Inflammatory macrophage (primary cell): ENCODE results near the gene GALNT5.
A peak's percentile ranks its signal among the peaks of the same experiment; 100 is the strongest.
"Not testable (repeated sequence)": the region's sequence is repeated elsewhere in the genome, so short reads cannot be mapped to it uniquely, and the experiment has no call there.

Source experiments
- DNase-seq, 2 donors: peaks; one replicate each; pipeline ENCODE4 v3.0.0-alpha.2; 2020 to 2022

Gene GALNT5

DNA sequence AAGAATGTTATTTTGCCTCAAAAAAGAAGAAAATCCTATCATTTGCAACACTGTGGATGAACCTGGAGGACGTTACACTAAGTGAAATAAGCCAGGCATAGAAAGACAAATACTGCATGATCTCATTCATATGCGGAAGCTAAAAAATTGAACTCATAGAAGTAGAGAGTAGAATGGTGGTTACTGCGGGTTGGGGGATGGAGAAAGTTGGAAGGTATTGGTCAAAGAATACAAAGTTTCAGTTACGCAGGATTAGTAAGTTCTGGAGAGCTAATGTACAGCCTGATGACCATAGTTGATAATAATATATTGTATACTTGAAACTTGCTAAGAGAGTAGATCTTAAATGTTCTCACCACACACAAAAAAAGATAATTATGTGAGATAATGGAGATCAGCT, 5.0 kb upstream of the GALNT5 start:
- DNase-seq: no peak

DNA sequence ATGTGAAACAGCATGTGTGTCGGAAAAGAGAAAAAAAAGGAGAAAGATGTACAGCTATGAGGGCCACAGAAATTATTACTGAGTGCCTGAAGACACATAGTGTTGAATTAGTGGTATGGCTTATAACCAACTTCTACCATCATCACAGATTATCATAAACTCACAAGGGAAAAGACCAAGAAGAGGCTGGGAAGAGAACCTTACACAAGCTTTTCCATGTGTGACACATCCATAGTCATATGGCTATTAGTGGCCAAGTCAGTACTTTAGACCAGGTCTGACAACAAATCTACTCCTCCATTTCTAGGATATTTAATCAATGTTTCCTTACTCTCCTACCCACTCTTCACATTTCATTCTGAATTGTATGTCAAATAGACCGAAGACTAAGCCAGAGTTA, 3.5 kb upstream of the GALNT5 start:
- DNase-seq: no peak

DNA sequence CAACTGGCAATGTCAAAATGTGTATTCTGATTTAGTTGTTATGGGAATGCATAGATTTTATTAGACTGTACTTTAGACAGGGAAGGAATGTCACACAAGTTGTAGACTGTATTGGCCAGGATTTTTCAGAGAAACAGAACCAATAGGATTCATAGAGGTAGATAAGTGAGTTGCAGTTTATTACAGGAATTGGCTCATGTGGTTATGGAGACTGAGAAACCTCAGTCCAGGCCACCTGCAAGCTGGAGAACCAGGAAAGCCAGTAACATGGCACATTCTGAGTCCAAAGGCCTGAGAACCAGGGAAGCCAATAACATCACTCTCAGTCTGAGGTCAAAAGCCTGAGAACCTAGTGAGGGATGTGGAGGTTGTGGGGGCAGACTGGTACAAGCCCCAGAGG, 1.8 kb upstream of the GALNT5 start:
- DNase-seq: no peak

DNA sequence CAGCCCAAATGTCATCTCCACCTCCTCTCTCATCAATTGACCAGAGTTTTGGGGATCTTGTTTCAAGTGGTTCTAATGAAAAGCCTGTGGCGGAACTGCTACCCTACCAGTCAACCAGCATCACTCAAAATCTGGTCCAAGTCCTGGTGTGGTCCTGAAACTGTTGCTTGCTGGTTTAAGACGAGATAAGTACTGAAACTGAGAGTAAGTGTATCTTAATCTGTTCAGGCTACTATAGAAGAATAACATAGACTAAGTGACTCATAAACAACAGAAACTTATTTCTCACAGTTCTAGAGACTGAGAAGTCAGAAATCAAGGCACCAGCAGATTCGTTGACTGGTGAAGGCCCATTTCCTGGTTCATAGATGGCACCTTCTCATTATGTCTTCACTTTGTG, 879 bp upstream of the GALNT5 start:
- no peak for DNase-seq

DNA sequence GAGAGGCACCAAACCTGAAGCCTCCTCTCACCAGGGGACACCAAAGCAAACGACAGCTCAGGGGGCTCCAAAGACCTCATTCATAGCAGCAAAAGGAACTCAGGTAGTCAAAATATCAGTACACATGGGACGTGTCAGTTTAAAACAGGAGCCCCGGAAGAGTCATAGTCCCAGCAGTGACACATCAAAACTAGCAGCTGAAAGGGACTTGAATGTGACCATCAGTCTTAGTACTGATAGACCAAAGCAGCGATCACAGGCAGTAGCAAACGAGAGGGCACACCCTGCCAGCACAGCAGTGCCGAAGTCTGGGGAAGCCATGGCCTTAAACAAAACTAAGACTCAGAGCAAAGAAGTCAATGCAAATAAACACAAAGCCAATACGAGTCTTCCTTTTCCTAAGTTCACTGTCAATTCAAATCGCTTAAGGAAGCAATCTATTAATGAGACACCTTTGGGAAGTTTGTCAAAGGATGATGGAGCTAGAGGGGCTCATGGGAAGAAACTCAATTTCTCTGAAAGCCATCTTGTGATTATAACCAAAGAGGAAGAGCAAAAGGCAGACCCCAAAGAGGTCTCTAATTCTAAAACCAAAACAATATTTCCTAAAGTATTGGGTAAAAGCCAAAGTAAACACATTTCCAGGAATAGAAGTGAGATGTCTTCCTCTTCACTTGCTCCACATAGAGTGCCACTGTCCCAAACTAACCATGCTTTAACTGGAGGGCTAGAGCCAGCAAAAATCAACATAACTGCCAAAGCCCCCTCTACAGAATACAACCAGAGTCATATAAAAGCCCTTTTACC, 1.2 kb downstream of the GALNT5 start:
- DNase-seq: no peak

DNA sequence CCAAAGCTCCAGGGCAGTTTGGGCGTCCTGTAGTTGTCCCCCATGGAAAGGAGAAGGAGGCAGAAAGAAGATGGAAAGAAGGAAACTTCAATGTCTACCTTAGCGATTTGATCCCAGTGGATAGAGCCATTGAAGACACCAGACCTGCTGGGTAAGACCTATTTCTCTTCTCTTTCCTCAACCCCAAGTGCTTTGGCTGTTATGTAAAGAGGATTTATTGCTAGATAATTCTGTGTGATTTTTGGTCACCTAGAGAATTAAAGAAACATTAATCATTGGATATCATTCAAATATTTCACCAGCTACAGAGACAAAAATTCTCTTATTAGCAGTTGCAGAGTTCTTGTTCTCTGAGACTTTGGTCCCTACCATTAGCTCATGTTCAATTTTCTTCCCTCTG, 1.9 kb downstream of the GALNT5 start:
- DNase-seq: no peak

DNA sequence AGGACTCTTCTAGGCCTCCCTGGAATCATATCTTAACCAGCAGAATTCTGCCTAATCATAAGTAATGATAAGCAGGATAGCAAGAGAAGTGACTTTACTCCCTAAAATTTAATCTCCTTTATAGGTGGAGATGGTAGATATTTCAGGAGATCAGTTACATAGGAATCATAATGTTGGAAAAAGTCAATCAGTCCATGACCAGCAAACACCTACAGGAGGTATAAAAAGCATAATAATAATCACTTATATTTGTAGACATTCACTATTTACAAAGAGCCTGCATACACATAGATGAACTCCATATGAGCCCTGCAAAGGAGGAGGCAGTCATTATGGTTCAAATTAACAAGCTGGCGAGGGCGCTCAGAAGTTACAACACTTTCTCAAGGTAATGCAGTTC, 2.5 kb downstream of the GALNT5 start:
- DNase-seq: no peak

DNA sequence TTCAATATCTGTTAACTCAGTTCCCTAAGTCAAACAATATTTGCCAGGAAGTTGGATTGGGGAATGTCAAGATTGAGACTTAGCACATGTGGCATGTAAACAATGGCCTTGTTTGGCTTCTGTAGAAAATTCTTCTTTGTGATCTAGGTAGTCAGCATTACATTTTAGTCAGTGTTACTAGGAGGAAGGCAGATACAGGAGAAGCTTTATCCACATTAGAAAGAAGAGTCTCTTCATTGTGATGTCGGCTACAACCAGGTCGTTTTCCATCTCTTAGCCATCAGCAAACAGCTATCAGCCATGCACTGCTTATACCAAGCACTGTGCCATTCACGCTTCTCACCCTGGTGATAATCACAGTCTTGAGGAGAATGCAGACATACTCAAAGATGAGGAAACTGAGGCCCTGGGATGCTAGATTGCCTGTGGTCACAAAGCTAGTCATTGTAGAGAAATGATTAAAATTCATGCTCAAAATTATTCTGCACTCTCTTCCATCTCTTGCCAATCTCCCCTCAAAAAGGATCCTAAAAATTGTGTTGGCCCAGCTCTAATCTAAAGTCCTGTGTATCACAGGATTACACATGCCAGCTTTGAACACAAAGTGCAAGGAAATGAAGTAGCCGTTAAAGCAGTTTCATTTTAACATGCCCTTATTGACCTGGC, 3.2 kb downstream of the GALNT5 start:
- no peak for DNase-seq

DNA sequence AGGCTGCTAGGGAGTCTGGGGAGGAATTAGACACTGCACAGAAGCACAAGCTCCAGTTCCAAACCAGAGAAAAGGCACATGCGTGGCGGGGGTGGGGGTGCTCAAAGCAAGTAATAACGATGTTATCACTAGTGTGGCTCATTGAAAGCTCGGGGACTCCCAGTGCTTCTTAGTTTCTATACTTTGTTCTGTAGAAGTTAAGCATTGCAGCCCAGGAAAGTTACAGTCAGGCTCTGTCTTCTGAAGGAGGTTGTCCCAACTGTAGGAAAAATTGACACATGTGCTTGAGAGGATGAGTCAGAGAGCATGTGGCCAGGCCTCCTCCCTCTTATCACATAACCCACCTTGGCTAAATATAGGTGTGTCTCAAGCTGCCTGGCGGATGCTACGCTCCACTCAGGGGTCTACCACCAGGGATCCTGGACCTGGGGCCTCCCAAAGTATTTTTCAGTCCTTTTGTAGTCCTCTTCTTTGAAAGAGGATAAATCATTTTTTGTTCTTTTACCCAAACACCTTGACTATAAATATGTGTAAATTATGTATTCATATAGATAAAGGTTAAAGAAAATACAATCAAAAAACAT, 3.8 kb downstream of the GALNT5 start:
- DNase-seq: no peak

DNA sequence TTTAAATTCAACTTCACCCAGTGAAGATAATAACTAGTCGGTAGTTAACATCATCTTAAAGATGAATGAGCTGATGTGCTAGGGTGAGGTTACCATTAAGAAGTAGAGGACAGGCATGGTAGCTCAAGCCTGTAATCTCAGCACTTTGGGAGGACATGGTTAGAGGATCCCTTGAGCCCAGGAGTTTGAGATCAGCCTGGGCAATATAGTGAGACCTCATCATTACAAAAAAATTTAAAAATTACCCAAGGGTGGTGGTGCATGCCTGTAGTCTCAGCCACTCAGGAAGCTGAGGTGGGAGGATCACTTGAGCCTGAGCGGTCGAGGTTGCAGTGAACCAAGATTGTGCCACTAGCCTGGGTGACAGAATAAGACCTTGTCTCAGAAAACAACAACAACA, 4.7 kb downstream of the GALNT5 start:
- DNase-seq: no peak

DNA sequence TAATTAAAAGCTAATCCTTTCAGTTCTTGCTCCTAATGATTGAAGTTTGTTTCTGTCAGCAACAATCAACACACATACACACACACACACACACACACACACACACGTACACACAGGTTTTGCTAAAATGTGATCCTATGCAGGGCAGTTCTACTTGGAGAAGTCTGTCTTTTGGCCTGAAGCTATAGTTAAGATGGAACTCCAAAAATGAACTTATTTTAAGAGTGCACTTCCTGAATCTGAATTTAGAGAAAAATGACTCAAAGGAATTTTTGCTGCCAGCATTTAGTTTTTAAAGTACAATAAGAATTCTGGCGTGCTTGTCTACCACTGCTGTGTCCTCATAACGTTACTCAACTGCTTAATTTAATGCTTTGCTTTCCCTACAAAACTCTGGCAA, 6.6 kb downstream of the GALNT5 start:
- DNase-seq: no peak

DNA sequence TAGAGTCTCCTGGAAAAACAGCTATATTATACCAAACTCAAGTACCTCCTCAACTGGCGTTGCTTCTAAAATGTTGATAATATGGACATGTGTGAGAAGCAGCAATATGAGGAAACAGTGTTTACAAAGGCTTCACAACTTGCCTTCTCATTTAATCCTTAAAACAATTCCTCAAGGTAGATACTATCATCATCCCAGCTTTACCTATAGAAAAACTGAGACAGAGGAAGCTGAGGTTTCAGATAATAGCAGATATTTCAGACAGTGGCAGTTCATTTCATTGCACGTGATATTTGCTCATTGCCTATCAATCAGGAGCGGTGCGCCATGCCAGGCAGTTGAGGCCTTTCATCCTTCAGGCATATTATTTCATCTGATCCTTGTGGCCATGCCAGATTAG, 8.3 kb downstream of the GALNT5 start:
- no peak for DNase-seq

DNA sequence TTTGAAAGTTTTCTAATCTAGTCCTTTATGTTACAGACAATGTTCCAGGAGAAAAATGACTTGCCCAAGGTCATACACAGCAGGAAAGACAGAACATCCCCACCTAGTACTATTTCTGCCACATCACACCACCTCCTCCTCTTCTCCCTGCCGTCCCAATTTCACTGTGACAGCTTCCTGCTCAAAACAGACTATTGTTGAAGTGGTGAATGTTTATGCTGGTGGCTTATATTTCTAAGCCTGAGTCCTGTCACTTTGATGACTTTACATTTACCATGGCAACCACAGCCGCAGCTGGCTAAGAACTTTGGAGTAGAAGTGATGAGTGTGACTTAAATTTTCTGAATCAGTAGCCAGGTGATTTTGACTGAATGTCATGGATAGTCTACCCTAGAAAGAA, 10.0 kb downstream of the GALNT5 start:
- DNase-seq: no peak

DNA sequence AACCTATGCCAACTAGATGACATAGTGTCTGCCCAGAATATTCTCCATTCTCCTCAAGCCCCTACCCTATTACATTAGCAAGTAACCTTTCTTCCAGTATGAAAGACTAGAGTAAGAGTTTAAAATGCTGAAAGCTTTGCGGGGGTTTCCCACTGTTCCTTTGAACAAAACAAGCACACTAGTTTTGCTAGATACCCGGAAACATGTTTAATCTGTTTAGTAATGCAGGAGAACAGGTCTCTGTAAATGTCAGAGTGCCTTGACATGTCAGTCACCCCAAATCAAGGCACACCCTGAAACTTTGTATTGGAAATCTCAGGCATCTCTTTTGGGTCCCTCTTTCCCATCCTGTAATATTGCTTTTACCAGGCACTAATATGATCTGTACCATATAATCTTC, 11.6 kb downstream of the GALNT5 start:
- DNase-seq: no peak

DNA sequence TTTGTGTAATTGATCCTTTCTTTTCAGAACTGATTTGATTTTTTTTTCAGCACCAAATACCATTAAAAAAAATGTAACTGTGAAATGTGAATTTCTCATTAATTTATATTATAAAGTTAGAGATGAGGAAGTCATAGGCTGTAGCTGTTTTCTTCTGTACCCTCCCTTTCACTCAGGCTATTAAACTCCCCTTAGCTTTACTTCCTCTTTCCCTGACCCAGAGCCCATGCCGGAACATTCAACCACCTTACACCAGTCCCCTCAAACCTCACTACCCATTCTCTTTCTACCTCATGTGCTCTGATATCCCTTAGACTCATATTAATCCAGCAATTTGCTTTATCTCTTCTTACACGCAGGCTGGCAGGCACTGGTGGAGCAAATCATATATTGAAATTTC, 12.4 kb downstream of the GALNT5 start:
- no peak for DNase-seq

DNA sequence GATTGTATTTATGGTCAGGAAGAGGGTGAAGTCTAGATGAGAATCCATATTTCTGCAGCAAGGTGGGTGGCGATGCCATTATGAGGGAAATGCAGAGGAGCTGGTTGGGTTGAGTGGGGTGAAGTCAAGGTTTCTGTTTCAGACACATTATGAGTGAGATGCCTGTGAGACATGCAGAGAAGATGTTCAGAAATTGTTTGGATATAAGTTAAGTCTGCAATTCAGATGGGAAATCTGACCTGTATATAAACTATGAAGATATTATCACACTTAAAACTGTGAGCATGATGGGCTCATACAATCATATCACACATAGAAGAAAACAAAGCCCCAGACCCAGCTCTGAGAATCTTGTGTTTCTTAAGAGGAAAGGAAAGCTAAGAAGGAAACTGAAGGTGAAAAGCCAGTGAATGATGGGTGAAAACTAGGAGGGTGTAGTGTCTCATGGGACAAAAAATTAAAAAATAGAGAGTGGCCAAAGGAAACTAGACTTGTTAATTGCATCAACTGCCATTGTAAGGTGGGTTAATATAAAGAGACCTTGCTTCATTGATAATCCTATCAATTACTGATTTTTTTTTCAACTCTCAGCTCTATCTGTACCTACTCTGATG, 14.2 kb downstream of the GALNT5 start:
- no peak for DNase-seq

DNA sequence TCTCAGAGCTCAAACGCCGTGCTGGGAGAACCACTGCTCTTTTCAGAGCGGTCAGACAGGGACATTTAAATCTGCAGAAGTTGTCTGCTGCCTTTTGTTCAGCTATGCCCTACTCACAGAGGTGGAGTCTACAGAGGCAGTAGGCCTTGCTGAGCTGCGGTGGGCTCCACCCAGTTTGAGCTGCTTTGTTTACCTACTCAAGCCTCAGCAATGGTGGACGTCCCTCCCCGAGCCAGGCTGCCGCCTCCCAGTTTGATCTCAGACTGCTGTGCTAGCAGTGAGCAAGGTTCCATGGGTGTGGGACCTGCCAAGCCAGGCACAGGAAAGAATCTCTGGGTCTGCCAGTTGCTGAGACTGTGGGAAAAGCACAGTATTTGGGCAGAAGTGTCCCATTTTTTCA, 21.8 kb downstream of the GALNT5 start:
- not testable (repeated sequence) for DNase-seq

DNA sequence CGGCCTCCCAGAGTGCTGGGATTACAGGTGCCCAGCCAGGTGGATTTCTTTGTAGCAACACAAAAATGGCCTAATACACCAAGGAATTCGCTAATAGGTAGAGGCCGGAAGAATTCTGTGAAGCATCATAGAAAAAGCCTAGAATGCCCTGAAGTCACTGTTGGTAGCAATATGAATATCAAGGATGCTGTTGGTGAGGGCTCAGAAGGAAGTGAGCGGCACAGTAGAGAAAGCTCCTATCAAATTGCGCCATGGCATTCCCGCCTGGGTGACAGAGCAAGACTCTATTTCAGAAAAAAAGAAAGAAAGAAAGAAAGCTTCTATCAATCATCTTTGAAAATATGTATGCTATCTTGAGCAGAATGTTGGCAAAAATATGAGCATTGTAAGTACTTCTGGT, 23.8 kb downstream of the GALNT5 start:
- no peak for DNase-seq

DNA sequence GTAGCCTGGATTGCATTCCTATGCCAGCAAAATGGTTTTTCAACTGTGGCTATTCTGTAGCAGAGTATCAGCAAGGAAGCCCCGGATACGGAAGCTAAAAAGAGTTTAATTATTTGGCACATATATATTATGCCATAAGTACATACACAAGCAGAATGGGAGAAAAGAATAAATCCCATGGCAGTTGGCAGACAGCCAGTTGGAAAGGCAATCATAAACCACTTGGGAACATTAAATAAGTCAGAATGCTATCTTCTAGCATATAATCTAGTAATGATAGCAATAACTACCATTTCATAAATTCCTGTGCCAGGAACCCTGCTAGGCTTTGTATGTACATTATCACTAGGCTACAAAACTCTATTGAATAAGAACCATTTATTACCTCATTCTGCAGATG, 26.0 kb downstream of the GALNT5 start:
- DNase-seq: no peak

DNA sequence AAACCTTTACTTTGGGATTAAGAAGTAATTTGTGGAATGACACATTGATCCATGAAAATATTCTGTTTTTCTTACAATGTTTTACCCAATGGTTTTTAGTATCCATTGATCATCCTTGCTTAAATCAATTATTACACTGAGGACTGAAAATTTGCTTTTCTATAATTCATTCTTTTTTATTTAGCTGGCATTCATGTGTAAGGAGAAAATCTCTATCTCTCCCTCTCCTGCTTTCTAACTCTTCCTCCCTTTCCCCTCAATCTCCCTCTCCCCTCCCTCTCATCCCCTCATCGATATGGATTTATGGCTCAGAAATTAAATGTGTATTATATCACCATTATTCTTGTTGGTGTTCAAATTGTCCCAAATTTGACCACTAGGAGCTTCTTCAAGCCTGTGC, 29.7 kb downstream of the GALNT5 start:
- no peak for DNase-seq

DNA sequence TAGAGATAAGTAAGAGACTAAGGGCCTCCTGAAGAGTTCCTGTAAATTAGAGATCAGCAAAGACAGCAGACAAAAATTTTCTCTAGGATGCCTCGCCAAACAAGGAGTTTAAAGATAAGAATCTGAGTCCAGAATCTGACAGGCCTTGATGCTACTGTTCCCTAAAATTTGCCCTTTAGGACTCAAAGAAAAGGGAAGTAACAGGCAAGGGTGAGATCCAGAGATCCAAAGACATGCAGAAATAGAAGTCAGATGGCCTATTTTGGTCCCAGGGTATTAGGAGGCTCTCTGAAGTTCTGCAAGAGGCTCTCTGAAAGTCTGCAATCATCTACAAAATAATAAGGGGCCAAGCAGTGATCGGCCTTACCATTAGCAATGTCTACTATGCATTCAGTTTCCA, 33.0 kb downstream of the GALNT5 start:
- peak; percentile 13 to 21 for DNase-seq

DNA sequence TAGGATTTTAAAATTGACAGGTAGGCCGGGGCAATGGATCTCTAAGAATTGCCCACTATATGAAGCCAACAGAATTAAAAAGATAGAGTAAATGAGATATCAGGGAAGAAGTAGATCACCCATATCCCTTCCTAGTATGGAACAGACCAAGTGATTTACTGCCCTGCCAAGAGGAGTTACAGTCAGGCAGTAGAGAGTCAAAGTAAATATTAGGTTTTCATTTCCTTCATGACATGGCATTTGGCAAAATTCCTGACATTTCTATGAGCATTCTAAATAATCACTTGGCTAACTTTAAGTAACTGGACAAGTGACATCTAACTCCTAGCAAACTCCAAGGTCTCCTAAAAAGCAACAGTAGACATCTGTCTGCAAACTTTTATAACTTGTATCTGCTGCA, 33.5 kb downstream of the GALNT5 start:
- no peak for DNase-seq

DNA sequence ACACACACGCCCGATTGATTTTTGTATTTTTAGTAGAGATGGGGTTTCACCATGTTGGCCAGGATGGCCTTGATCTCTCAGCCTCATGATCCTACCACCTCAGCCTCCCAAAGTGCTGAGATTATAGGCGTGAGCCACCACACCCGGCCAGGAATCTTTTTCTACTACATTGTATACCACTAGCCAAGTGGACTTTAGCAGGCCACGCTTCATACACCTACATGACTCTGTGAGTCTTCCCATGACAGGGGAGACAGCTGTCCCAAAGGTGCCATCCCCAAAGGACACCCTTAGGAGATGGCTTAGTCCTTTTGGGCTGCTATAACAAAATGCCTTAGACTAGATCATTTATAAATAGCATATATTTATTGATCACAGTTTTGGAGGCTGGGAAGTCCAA, 35.3 kb downstream of the GALNT5 start:
- DNase-seq: no peak

DNA sequence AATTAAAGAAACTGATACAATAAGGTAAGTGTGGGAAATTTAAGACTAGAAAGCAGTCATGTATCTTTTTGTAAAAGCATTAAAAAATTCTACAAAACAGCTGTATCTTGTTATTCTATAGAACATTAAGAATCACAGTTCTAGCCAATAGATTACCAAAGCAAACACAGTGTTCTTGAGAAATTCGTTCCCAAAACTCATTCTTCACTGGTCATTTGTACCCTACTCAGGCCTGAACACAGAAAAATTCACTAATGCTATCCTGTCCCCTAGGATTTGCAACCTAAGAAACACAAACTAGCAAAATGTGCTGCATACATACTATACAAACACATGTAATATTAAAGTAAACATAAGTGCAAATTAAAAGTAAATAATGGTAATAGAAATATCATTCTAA, 39.0 kb downstream of the GALNT5 start:
- DNase-seq: no peak
